CD4-positive, alpha-beta T cell (primary cell): Measurements from ENCODE around the gene CELF5. TPM values are rescaled to one million over a fixed set of nuclear protein-coding genes. Genes with fewer than 3 reads are reported as not detected.
A peak's percentile ranks its signal among the peaks of the same experiment; 100 is the strongest.

ENCODE experiments used
- ATAC-seq: fragments of 200-7000 bp; cut with Tn5 transposase; one replicate; pipeline ENCODE4 v1.10.0; 2022; ENCODE audit warnings: mild to moderate bottlenecking; ENCODE audit not compliant: poor library complexity
- CTCF ChIA-PET: fragments of 350-600 bp; sonication (Branson Sonifier 250); formaldehyde crosslinking; loops from one replicate; lab custom pipeline; 2021; ENCODE audit warnings: antibody characterized with exemption, inconsistent platforms; lab: Charles Lee
- POLR2A ChIA-PET: fragments of 350-600 bp; sonication (Branson Sonifier 250); formaldehyde crosslinking; loops from one replicate; lab custom pipeline; 2021; ENCODE audit warnings: antibody characterized with exemption, inconsistent platforms; lab: Charles Lee
- DNase-seq, 14 experiments: peaks; one replicate each; pipeline ENCODE4 v3.0.0-alpha.2; 2013 to 2020; ENCODE audit warnings: mixed read lengths in 2 of 14
- H3K27ac ChIP-seq, 2 donors: one replicate each; pipeline versions ENCODE4 v1.5.1 to v1.7.0; 2013; ENCODE audit warnings: low read length in 2 of 2, low read depth in 1 of 2, mild to moderate bottlenecking in 1 of 2
- H3K27me3 ChIP-seq, 2 experiments: 1 replicate in 1 of 2; 2 replicates in 1 of 2; pipeline versions ENCODE4 v1.6.1 to v1.7.0; 2013; ENCODE audit warnings: low read length in 2 of 2, control low read depth in 1 of 2, mild to moderate bottlenecking in 1 of 2, moderate library complexity in 1 of 2; ENCODE audit not compliant: insufficient read depth in 2 of 2, control insufficient read depth in 1 of 2
- H3K36me3 ChIP-seq: one replicate; pipeline ENCODE4 v1.6.1; 2013; ENCODE audit warnings: low read length, control low read depth; ENCODE audit not compliant: insufficient read depth
- H3K4me1 ChIP-seq: one replicate; pipeline ENCODE4 v1.6.1; 2013; ENCODE audit warnings: low read length, control low read depth; ENCODE audit not compliant: insufficient read depth
- H3K4me3 ChIP-seq: one replicate; pipeline ENCODE4 v1.5.1; 2013; ENCODE audit warnings: mild to moderate bottlenecking, low read length, moderate library complexity
- H3K9me3 ChIP-seq, 2 experiments: 1 replicate in 1 of 2; 2 replicates in 1 of 2; pipeline versions ENCODE4 v1.6.1 to v1.7.0; 2013; ENCODE audit warnings: low read length in 2 of 2, mild to moderate bottlenecking in 2 of 2, control low read depth in 1 of 2, moderate library complexity in 1 of 2; ENCODE audit not compliant: control insufficient read depth in 1 of 2, insufficient read depth in 1 of 2
- H3K27ac Mint-ChIP-seq: one replicate; pipeline ENCODE4 v1.8.0; 2020; ENCODE audit warnings: mixed read lengths
- H3K27me3 Mint-ChIP-seq: one replicate; pipeline ENCODE4 v1.8.0; 2021; ENCODE audit warnings: mixed read lengths
- H3K36me3 Mint-ChIP-seq: one replicate; pipeline ENCODE4 v1.8.0; 2021; ENCODE audit warnings: low read depth, mixed read lengths
- H3K4me1 Mint-ChIP-seq: one replicate; pipeline ENCODE4 v1.8.0; 2021; ENCODE audit warnings: low read depth, mixed read lengths
- H3K4me3 Mint-ChIP-seq: one replicate; pipeline ENCODE4 v1.8.0; 2020; ENCODE audit warnings: mild to moderate bottlenecking, mixed read lengths
- H3K9me3 Mint-ChIP-seq: one replicate; pipeline ENCODE4 v1.8.0; 2020; ENCODE audit warnings: mixed read lengths
- CTCF ChIP-seq: fragments of 200-600 bp; IDR thresholded peaks from one replicate; pipeline ENCODE4 v1.8.0; 2022; ENCODE audit warnings: antibody characterized with exemption, mild to moderate bottlenecking
- intact Hi-C, 2 experiments: fragments of 100-400 bp; cut with DNase I in 1 of 2; cut with micrococcal nuclease in 1 of 2; formaldehyde crosslinking; loops; one replicate each; pipeline versions ENCODE4 v1.15.1 to v1.9.0; 2023 to 2025; cut with DNase I, micrococcal nuclease
- total RNA-seq, 174 experiments: library from RNA in 2 of 174; stranded (reverse) in 2 of 174; gene quantifications; one replicate each; pipeline ENCODE4 v1.2.3 and lab custom pipeline; 2021 to 2026

The CELF5 gene
- total RNA-seq, 2 experiments from 2014 or later, result 0.36 TPM

GRCh38 chr19:3186891-3187661, 37.4 kb upstream of the CELF5 start:
- POLR2A ChIA-PET, result interaction anchor here (1.0 to 4.1 kb wide), 9 partner anchors 8 to 237 kb away, joined by 3 to 19 read pairs (median 5); partner anchors contain the start of gene S1PR4
- ATAC-seq, result no peak
- peaks cover 86% of the 10 kb centered on the region for H3K4me1 ChIP-seq
- peak overlapping the region; percentile 87 for H3K4me3 Mint-ChIP-seq
- peaks cover 53% of the 10 kb centered on the region for H3K4me1 Mint-ChIP-seq
- H3K9me3 Mint-ChIP-seq, result no peaks in the 10 kb centered on the region
- no peak for DNase-seq
- H3K9me3 ChIP-seq, result no peaks in the 10 kb centered on the region
- peaks cover 38% of the 10 kb centered on the region for H3K36me3 Mint-ChIP-seq
- intact Hi-C loops, result loop anchor here in 1 of 2 experiments (5.0 to 10.0 kb wide), 2 partner anchors 235 to 248 kb away; no protein-coding TSS in a partner anchor
- no peaks in the 10 kb centered on the region for H3K27me3 Mint-ChIP-seq
- no peak for TF ChIP-seq CTCF
- peak overlapping the region; percentile 59 for H3K4me3 ChIP-seq
- H3K27me3 ChIP-seq, result no peaks in the 10 kb centered on the region
- H3K27ac ChIP-seq, result no peak overlapping the region
- H3K27ac Mint-ChIP-seq, result peak overlapping the region; percentile 79
- H3K36me3 ChIP-seq, result peaks cover 30% of the 10 kb centered on the region
- CTCF ChIA-PET, result no interaction called here

GRCh38 chr19:3187662-3188511, 36.6 kb upstream of the CELF5 start:
- DNase-seq (no peak), ATAC-seq (no peak)
- Mint-ChIP-seq H3K36me3 (peaks cover 35% of the 10 kb centered on the region), H3K27me3 (no peaks in the 10 kb centered on the region), H3K4me3 (peak overlapping the region; percentile 87), H3K4me1 (peaks cover 50% of the 10 kb centered on the region), H3K9me3 (no peaks in the 10 kb centered on the region), H3K27ac (no peak overlapping the region)
- Histone ChIP-seq H3K4me1 (peaks cover 79% of the 10 kb centered on the region), H3K36me3 (peaks cover 26% of the 10 kb centered on the region), H3K27me3 (no peaks in the 10 kb centered on the region), H3K4me3 (no peak overlapping the region), H3K9me3 (no peaks in the 10 kb centered on the region), H3K27ac (no peak overlapping the region)
- intact Hi-C loops, result loop anchor here in 1 of 2 experiments (5.0 to 10.0 kb wide), 2 partner anchors 236 to 247 kb away; no protein-coding TSS in a partner anchor
- ChIA-PET POLR2A (interaction anchor here (1.0 to 1.9 kb wide), 5 partner anchors 9 to 238 kb away, joined by 3 to 6 read pairs (median 5); partner anchors contain the start of gene S1PR4), CTCF (no interaction called here)
- TF ChIP-seq CTCF, result no peak
